Measurements from ENCODE around the gene CD6. TPM values are rescaled to one million over a fixed set of nuclear protein-coding genes. Genes with fewer than 3 reads are reported as not detected.

CD6 gene
- total and polyA plus RNA-seq, 12 donors: 0.22 to 8.4 (median 2.1) TPM

DNA sequence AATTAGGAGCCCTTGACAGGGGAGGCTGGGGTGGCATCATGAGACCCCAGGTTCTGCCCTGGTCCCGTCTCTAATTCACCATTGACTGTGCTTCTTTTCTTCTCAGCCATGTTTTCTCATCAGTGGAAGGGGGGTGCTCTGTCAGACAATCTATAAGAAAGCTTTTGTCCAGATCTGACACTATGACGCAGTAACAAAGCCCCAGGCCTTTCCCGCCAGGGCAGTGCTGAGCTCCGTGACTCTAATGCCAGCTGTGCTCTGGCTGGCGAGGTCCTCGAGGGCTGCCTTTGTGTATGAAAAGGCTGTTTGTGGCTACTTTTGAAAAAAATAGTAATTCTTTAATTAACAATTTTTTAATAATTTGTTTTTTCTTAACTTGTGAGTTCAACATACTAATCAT lies 3.2 kb downstream of the CD6 start:
- 92 to 97% (median 93%) methylated on average over 6 of the region's 6 CpGs for WGBS, 4 donors
- Histone ChIP-seq H3K4me1 (replicated peaks in 1 of 2) (no peaks in the 10 kb centered on the region), H3K27ac (no peak overlapping the region), H3K4me3 (no peak overlapping the region), H3K36me3 (replicated peaks in 1 of 2) (no peaks in the 10 kb centered on the region), H3K9me3 (replicated peaks in 1 of 3) (no peaks in the 10 kb centered on the region), H3K27me3 (no peaks in the 10 kb centered on the region)
- no peak for DNase-seq
- intact Hi-C loops (cut with DNase I): no loop called here
- TF ChIP-seq, protein P1, sequence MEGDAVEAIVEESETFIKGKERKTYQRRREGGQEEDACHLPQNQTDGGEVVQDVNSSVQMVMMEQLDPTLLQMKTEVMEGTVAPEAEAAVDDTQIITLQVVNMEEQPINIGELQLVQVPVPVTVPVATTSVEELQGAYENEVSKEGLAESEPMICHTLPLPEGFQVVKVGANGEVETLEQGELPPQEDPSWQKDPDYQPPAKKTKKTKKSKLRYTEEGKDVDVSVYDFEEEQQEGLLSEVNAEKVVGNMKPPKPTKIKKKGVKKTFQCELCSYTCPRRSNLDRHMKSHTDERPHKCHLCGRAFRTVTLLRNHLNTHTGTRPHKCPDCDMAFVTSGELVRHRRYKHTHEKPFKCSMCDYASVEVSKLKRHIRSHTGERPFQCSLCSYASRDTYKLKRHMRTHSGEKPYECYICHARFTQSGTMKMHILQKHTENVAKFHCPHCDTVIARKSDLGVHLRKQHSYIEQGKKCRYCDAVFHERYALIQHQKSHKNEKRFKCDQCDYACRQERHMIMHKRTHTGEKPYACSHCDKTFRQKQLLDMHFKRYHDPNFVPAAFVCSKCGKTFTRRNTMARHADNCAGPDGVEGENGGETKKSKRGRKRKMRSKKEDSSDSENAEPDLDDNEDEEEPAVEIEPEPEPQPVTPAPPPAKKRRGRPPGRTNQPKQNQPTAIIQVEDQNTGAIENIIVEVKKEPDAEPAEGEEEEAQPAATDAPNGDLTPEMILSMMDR (IDR thresholded peaks at IDR 0.05): no peak
- no peak for TF ChIP-seq POLR2A (IDR thresholded peaks at IDR 0.05)

DNA sequence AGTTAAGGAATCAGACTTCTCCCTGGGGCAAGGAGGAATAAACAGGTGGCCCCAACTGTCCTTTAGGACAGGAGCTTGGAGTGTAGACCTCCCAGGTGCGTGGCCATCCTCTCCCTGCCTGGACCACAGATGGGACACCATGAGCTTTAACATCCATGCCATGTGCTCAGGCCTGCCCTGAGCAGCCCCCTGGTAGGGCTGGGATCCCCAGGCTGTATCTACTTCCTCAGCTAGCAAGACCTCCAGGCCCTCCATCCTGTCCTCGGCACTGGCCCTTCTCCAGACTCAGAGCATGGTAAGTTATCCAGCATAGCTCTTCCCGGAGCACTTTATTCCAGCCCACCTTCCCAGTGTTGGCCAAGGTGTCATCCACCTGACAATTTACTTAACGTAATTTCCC lies 5.7 kb downstream of the CD6 start:
- no peak for DNase-seq

DNA sequence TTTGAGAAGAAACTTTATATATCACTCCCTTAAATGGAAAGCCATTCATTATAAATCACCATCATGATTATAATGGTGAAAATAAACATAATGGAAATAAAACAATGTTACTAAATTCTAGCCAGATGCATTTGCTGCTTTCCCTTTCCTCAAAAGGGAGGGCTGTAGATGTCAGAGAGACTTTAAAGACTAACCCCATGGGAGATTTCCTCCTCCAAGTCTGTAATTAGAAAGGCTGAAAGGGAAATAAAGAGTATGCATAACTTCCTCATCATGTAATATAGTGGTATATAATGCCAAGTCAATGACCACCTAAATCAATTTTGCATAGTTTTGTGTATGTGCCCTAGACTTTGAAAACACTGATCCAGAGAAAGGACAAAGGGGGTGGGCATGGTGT lies 6.4 kb downstream of the CD6 start:
- H3K36me3 ChIP-seq (replicated peaks in 1 of 2): no peaks in the 10 kb centered on the region
- H3K9me3 ChIP-seq (replicated peaks in 1 of 3): no peaks in the 10 kb centered on the region
- H3K27me3 ChIP-seq: no peaks in the 10 kb centered on the region
- no peak overlapping the region for H3K4me3 ChIP-seq
- H3K4me1 ChIP-seq (replicated peaks in 1 of 2): no peaks in the 10 kb centered on the region
- no peak for TF ChIP-seq POLR2A (IDR thresholded peaks at IDR 0.05)
- TF ChIP-seq, protein P1 (IDR thresholded peaks at IDR 0.05): no peak
- DNase-seq: no peak
- intact Hi-C loops (cut with DNase I): no loop called here
- H3K27ac ChIP-seq: no peak overlapping the region

More for the DNA sequence above, 5.7 kb downstream of the CD6 start:
- Histone ChIP-seq H3K4me1 (replicated peaks in 1 of 2) (no peaks in the 10 kb centered on the region), H3K4me3 (no peak overlapping the region), H3K27me3 (no peaks in the 10 kb centered on the region), H3K9me3 (replicated peaks in 1 of 3) (no peaks in the 10 kb centered on the region), H3K36me3 (replicated peaks in 1 of 2) (no peaks in the 10 kb centered on the region), H3K27ac (no peak overlapping the region)
- 88 to 92% (median 89%) methylated on average over 4 of the region's 4 CpGs for WGBS, 4 donors
- intact Hi-C loops (cut with DNase I): no loop called here
- TF ChIP-seq, protein P1 (IDR thresholded peaks at IDR 0.05): no peak
- TF ChIP-seq POLR2A (IDR thresholded peaks at IDR 0.05): no peak

DNA sequence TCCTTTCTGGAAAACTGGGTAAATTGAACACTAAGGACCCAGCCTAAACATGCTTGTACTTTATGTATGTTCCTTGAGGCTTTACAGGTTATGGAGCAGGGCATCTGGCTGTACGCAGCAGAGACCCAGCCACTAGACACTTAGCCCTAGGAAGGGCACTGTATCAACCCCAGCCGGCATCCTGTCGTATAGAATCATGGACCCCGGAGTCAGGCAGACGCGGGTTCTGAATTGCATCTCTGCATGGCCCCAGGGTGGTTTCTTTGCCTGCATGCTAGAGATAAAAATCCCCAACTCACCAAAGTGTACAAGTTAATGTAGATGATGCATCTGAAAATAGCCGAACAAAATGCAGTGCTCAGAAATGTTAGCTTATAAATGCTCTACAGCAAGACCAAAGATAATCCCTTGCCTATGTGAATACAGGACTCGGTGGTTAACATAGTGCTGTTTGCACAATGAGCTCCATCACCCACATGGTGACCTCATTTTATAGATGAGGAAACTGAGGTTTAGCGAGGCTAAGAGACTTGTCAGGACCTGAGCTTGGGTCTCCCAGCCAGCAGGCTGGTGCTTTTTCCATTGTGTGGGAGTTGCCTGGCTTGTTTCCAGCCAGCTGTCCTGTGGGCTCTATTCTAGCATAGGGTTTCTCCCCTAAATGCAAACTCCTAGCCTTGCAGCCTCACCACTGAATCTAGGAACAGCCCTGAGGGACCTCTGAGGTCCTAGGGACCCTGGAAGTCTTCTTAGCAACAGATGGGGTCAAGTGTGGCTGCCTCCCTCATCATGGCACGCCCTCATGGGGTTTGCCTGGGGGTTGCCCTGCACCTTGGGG lies 7.3 kb downstream of the CD6 start:
- H3K36me3 ChIP-seq (replicated peaks in 1 of 2): no peaks in the 10 kb centered on the region
- no peaks in the 10 kb centered on the region for H3K9me3 ChIP-seq (replicated peaks in 1 of 3)
- no peaks in the 10 kb centered on the region for H3K27me3 ChIP-seq
- TF ChIP-seq, protein P1 (IDR thresholded peaks at IDR 0.05): no peak
- no peak for TF ChIP-seq POLR2A (IDR thresholded peaks at IDR 0.05)
- H3K4me3 ChIP-seq: no peak overlapping the region
- no peak for DNase-seq
- no peaks in the 10 kb centered on the region for H3K4me1 ChIP-seq (replicated peaks in 1 of 2)
- H3K27ac ChIP-seq: no peak overlapping the region
- WGBS, 4 donors: 84 to 96% (median 88%) methylated on average over 10 of the region's 10 CpGs
- intact Hi-C loops (cut with DNase I): no loop called here
